ENCODE measurements around the gene MOAP1. TPM values are rescaled to one million over a fixed set of nuclear protein-coding genes. Genes with fewer than 3 reads are reported as not detected.
"Not testable (repeated sequence)": the region's sequence is repeated elsewhere in the genome, so short reads cannot be mapped to it uniquely, and the experiment has no call there.

Gene MOAP1
- total and polyA plus RNA-seq, 8 donors, result 20.3 to 37.0 (median 33.3) TPM

GRCh38 chr14:93173943-93174395 is 10.7 kb downstream of the MOAP1 start:
- ATAC-seq (no peak), DNase-seq (peak in 2 of 4 donors; percentile 19 to 50)
- Histone ChIP-seq H3K4me3 (no peak overlapping the region), H3K9me3 (no peaks in the 10 kb centered on the region), H3K36me3 (no peaks in the 10 kb centered on the region), H3K27ac (no peak overlapping the region), H3K4me1 (no peaks in the 10 kb centered on the region), H3K27me3 (peaks cover 0 to 17% of the 10 kb centered on the region in 2 donors)
- intact Hi-C loops (cut with DNase I), result no loop called here
- no peak for TF ChIP-seq CTCF (IDR thresholded peaks at IDR 0.05)

- ATAC-seq (no peak), DNase-seq (peak in 1 of 4 donors; percentile 1)
- no peaks in the 10 kb centered on the region for H3K4me1 ChIP-seq
- no peak for TF ChIP-seq CTCF (IDR thresholded peaks at IDR 0.05)
- intact Hi-C loops (cut with DNase I), result no loop called here
- no peaks in the 10 kb centered on the region for H3K36me3 ChIP-seq
- no peak overlapping the region for H3K27ac ChIP-seq
- peaks cover 0 to 17% of the 10 kb centered on the region in 2 donors for H3K27me3 ChIP-seq
- H3K4me3 ChIP-seq, result no peak overlapping the region
- H3K9me3 ChIP-seq, result no peaks in the 10 kb centered on the region
Observed at GRCh38 chr14:93171376-93171775, 13.3 kb downstream of the MOAP1 start.

GRCh38 chr14:93170141-93170540 is 14.6 kb downstream of the MOAP1 start:
- intact Hi-C loops (cut with DNase I); H3K36me3 ChIP-seq; ATAC-seq; H3K9me3 ChIP-seq; H3K4me1 ChIP-seq; H3K4me3 ChIP-seq; H3K27ac ChIP-seq: not testable (repeated sequence)
- peaks cover 0 to 17% of the 10 kb centered on the region in 2 donors for H3K27me3 ChIP-seq
- peak in 2 of 4 donors; percentile 1 to 68 for DNase-seq

- H3K4me1 ChIP-seq; intact Hi-C loops (cut with DNase I); H3K9me3 ChIP-seq; H3K36me3 ChIP-seq; H3K4me3 ChIP-seq; ATAC-seq; H3K27ac ChIP-seq: not testable (repeated sequence)
- DNase-seq, result peak in 1 of 4 donors; percentile 8
- peaks cover 0 to 17% of the 10 kb centered on the region in 2 donors for H3K27me3 ChIP-seq
Observed at GRCh38 chr14:93169619-93170018, 15.1 kb downstream of the MOAP1 start.

- DNase-seq, result peak in 1 of 4 donors; percentile 0
- intact Hi-C loops (cut with DNase I); H3K36me3 ChIP-seq; H3K4me3 ChIP-seq; ATAC-seq; H3K9me3 ChIP-seq; H3K27ac ChIP-seq; H3K4me1 ChIP-seq: not testable (repeated sequence)
- peaks cover 0 to 17% of the 10 kb centered on the region in 2 donors for H3K27me3 ChIP-seq
Observed at GRCh38 chr14:93168610-93169009, 16.1 kb downstream of the MOAP1 start.

GRCh38 chr14:93165271-93166265 is 19.1 kb downstream of the MOAP1 start:
- H3K4me3 ChIP-seq; intact Hi-C loops (cut with DNase I); ATAC-seq; H3K9me3 ChIP-seq; H3K27ac ChIP-seq; H3K27me3 ChIP-seq; H3K4me1 ChIP-seq; H3K36me3 ChIP-seq: not testable (repeated sequence)
- peak in 1 of 4 donors; percentile 13 for DNase-seq

GRCh38 chr14:93163564-93163963 is 21.1 kb downstream of the MOAP1 start:
- ATAC-seq (no peak), DNase-seq (no peak)
- Histone ChIP-seq H3K27me3 (no peaks in the 10 kb centered on the region), H3K4me1 (no peaks in the 10 kb centered on the region), H3K4me3 (no peak overlapping the region), H3K9me3 (no peaks in the 10 kb centered on the region), H3K27ac (no peak overlapping the region), H3K36me3 (no peaks in the 10 kb centered on the region)
- no peak for TF ChIP-seq CTCF (IDR thresholded peaks at IDR 0.05)
- intact Hi-C loops (cut with DNase I), result no loop called here

Measured in left lung (tissue), 10 donors.